Measurements from ENCODE around the gene NT5C1B.

Gene NT5C1B

GRCh38 chr2:18551169-18551568, 38.2 kb downstream of the NT5C1B start:
- no peak for DNase-seq (ENCODE audit: low spot score)

GRCh38 chr2:18550433-18550832, 38.9 kb downstream of the NT5C1B start:
- no peak for DNase-seq (ENCODE audit: low spot score)

- DNase-seq (ENCODE audit: low spot score): no peak
These were observed 40.3 kb downstream of the NT5C1B start for GRCh38 chr2:18549083-18549482.

DNA sequence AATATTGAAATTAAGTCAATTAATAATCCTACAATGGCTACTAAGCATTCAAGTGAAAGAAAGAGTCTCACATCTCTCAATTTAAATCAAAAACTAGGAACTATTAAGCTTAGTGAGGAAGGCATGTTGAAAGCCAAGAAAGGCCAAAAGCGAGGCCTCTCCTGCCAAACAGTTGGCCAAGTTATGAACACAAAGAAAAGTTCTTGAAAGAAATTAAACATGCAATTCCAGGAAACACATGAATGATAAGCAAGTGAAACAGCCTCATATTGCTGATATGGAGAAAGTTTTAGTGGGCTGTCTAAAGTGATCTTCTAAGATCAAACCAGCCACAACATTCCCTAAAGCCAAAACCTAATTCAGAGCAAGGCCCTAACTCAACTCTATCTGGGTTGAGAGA, 40.7 kb downstream of the NT5C1B start:
- no peak for DNase-seq (ENCODE audit: low spot score)

- DNase-seq (ENCODE audit: low spot score): no peak
These were observed 42.8 kb downstream of the NT5C1B start for GRCh38 chr2:18546567-18546966.

DNA sequence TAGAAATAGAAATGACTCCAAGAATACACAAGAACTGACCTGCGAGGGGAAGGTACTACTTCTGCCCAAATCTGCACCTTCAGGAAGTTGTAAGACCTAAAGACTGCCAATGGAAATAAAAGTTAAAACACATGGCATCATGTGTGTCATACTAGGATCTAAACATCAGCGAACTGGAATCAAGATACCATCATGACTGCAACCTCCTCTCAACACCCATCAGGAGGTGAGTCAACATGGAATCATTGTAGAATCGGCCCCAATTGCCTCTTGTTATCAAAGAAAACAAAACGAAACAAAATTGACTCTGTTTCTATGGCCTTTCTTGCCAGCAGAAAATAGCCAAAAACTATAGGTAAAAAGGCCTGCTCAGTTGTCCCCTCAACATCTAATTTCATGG, 44.0 kb downstream of the NT5C1B start:
- DNase-seq (ENCODE audit: low spot score): no peak

DNA sequence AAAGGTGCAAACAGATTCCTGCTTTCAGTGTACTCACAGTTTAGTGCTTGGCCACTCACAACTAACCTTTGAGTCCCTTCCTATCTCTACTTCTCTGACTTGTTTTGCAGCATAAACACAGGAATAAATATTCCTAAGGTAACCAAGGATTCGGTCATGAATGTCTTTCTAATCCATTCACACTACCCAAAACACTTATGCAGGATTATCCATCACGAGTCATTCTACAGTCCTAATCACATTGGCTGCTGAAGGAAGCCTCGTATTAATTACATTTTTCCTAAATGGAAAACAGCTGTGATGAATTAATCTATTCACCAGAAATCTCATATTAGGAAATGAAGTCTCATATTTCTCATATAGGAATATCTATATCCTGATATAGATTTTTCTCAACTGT, 45.2 kb downstream of the NT5C1B start:
- no peak for DNase-seq (ENCODE audit: low spot score)

- DNase-seq (ENCODE audit: low spot score): no peak
These were observed 48.5 kb downstream of the NT5C1B start for GRCh38 chr2:18540872-18541271.

- DNase-seq (ENCODE audit: low spot score): no peak
These were observed 52.7 kb downstream of the NT5C1B start for GRCh38 chr2:18536697-18537096.

- DNase-seq (ENCODE audit: low spot score): no peak
These were observed 53.3 kb downstream of the NT5C1B start for GRCh38 chr2:18536100-18536499.

GRCh38 chr2:18531194-18531593, 58.2 kb downstream of the NT5C1B start:
- no peak for DNase-seq (ENCODE audit: low spot score)

GRCh38 chr2:18527822-18528221, 61.5 kb downstream of the NT5C1B start:
- DNase-seq (ENCODE audit: low spot score): no peak

GRCh38 chr2:18527326-18527725, 62.0 kb downstream of the NT5C1B start:
- DNase-seq (ENCODE audit: low spot score): no peak

DNA sequence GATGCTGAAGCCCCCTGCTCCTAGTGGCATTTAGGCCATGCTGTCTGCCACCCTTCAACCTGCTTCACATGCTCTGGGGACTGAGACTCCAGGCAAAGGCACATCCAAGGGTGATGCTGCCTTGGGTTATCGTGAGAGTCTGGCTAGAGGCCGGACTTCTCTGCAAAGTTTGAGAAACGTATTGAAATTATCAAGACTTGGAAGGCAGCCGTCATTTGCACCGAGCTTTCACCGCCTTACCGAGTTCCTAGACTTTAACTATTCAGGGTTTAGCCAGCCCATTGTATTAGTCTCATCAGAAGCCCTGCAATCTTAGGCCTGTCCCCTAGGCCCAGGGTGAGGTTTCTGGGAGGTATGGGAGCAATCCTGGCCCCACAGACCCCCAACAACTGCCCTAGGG, 62.9 kb downstream of the NT5C1B start:
- DNase-seq (ENCODE audit: low spot score): no peak

- no peak for DNase-seq (ENCODE audit: low spot score)
These were observed 63.5 kb downstream of the NT5C1B start for GRCh38 chr2:18525852-18526251.

- no peak for DNase-seq (ENCODE audit: low spot score)
These were observed 64.1 kb downstream of the NT5C1B start for GRCh38 chr2:18525236-18525635.

- DNase-seq (ENCODE audit: low spot score): no peak
These were observed 66.8 kb downstream of the NT5C1B start for GRCh38 chr2:18522484-18523146.

DNA sequence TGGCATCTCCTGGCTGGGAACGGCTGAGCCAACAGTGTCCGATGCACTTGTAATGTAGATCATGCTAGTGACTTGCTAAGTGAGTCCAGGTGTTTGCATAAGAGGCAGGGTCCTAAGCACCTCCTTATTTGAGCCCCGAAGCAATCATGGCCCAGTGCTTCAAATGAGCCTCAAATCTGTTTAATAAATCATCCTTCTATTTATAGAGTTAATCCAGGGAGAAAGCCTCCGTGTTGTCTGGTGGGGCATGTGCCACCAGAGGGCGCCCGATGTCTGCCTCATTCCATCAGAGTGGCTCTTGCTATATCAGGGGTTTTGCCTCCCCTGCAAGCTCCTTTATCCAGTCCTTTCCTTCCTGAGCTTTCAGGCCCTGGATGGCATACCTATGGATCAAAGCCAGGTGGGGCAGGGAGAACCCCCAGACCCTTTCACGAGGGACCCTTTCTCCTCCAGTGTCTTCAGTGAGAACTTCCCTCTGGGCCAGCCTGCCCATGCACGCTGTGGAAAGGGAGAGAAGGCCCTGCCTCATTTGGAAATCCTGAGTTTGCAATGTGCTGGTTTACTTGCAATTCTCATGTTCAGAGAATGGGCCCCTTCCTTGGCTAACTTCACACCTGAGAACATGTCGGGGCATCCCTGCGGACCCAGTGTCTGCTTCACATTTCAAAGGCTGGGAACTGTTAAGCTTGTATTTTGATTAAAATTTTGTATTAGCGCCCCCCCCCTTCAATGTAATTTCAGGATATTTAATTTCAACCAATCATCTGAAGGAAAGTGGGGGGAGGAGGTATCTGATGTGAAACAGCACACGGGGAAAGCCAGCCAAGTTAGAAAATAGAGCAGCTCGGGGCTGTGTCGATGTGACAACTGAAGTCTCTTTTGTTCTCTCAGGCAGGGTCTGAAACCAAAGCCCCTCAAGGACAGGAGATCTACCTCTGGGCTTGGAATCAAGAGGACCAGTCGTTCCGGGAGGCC, 68.6 kb downstream of the NT5C1B start:
- DNase-seq (ENCODE audit: low spot score): peak; percentile 61

DNA sequence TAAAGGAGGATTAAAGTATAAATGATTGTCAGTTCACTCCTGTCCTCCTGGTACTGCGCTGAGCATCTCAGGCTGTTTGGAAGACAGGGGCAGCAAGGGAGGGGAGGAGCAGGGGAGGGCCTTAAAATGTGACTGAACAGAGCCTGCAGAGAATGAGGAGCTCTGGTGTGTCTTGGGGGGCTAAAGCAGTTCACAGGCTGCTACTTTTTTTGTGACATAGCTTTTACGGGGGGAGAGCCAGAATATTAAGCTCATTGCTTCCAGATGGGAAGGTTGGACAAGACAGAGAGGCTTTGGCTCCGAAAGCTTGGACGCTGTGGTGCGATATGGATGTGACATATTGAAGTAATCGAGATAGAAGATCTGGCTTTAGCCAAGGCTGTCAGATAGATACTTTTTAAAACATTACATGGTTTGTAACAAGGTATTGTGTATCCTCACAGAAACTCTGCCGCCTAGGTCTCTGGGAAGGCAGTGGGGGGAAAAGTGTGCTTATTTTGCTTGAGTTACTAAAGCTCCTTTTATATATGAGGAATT, 69.4 kb downstream of the NT5C1B start:
- no peak for DNase-seq (ENCODE audit: low spot score)

DNA sequence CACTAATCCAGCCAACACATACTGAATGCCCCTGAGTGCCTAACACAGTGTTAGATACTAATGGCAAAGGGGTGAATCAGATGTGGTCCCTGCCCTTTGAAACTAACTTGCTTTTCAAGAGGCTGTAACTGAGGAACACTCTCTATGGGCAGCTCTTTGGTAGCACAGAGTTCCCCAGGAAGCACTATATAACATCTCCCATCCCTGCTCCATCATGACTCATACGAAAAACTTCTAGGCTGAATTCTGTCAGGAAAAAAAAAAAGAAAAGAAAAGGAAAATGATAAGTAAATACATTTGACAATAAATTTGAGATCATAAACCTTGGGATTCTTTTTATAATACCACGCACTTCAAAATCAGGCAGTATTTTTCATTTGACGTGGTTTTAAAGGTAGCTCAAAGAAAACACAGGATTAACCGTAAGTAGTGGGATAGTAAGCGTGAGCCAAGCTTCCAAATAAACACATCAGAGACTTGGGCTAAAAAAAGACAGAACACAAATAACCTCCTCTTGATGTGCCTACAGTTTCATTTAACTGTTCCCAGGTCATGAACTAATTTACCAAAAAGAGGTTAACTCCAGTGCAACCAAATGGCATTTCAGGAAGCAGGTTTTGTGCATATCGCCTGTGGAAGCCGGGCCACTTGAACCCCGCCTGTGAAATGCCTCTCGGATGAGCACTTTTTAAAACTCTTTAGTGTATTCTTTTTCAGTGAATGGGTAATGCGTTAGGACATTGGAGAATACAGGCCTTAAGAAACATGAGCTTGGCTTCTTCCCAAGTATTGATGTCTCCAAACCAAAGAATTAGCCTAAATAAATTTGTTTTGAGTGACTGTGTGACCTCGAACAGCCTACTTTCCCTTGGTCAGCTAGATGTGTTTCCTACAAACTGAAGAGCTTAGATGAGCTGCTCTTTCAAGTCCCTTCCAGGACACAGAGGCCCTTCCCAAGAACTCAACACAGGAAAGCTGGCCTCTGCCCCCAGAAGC, 71.0 kb downstream of the NT5C1B start:
- DNase-seq (ENCODE audit: low spot score): no peak

DNA sequence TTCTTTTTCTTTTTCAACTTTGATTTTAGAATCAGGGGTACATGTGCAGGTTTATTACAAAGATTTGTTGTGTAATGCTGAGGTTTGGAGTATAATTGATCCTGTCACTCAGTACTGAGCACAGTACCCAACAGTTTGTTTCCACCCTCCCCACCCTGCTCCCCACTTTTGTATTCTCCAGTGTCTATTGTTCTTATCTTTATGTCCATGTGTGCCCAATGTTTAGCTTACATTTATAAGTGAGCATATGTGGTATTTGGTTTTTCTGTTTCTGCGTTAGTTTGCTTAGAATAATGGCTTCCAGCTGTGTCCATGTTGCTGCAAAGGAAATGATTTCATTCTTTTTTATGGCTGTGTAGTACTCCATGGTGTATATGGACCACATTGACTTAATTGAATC, 72.0 kb downstream of the NT5C1B start:
- DNase-seq (ENCODE audit: low spot score): no peak

- DNase-seq (ENCODE audit: low spot score): no peak
These were observed 73.3 kb downstream of the NT5C1B start for GRCh38 chr2:18516112-18516511.
